NT2/D1 (cell line): Measurements from ENCODE around the gene SSX4B.

Experiments
- SUZ12 ChIP-seq: IDR thresholded peaks from 2 replicates; pipeline ENCODE4 v1.6.1; 2011; ENCODE audit not compliant: insufficient read length, insufficient read depth; ENCODE audit errors: extremely low read depth
- YY1 ChIP-seq: IDR thresholded peaks from 2 replicates; pipeline ENCODE4 v1.6.1; 2011; ENCODE audit not compliant: insufficient read length, insufficient read depth
- ZNF274 ChIP-seq: IDR thresholded peaks from 2 replicates; pipeline ENCODE4 v1.6.1; 2011; ENCODE audit warnings: mild to moderate bottlenecking, low read depth, low read length

DNA sequence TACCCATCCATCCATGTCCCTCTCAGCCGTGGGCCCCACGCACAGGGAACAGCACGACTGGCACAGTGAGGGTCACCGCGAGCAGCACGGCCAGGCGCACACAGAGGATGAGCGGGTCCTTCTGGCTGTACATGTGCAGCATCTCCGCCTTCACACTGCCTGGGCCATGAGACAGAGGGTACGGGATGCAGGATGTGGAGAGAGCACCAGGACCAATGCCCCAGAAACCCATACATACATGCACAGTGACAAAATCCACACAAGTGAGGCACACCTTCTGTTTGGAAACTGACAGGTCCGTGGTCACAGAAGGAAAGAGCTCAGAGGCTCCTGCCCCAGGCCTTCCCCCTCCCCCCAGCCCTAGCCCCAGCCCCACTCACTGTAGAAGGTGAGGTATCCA is 48.8 kb upstream of the SSX4B start:
- TF ChIP-seq YY1 = no peak
- TF ChIP-seq SUZ12 = no peak
- no peak for TF ChIP-seq ZNF274
